KBM-7 (cell line): ENCODE measurements around the gene MEG3.
"Not testable (repeated sequence)": the region's sequence is repeated elsewhere in the genome, so short reads cannot be mapped to it uniquely, and the experiment has no call there.

Experiments used
- DNase-seq: peaks from one replicate; pipeline ENCODE4 v3.0.0-alpha.2; 2015
- in situ Hi-C: fragments of 300-500 bp; cut with MboI; formaldehyde crosslinking; loops from 2 replicates; pipeline ENCODE4 v1.14.3; 2020; ENCODE audit warnings: low sequenced_read_pairs, low pct_unique_long_range_greater_than_20kb, mixed read lengths

The MEG3 gene

GRCh38 chr14:100787659-100788058 lies 38.3 kb upstream of the MEG3 start:
- in situ Hi-C loops = no loop called here

GRCh38 chr14:100788517-100788916 lies 37.4 kb upstream of the MEG3 start:
- peak; percentile 53 for DNase-seq
- in situ Hi-C loops = no loop called here

More at GRCh38 chr14:100787659-100788058, 38.3 kb upstream of the MEG3 start:
- no peak for DNase-seq

GRCh38 chr14:100788942-100789341 lies 37.0 kb upstream of the MEG3 start:
- in situ Hi-C loops = no loop called here
- no peak for DNase-seq

- in situ Hi-C loops = no loop called here
- no peak for DNase-seq
These were observed 36.2 kb upstream of the MEG3 start for GRCh38 chr14:100789460-100790417.

GRCh38 chr14:100790502-100791347 lies 35.2 kb upstream of the MEG3 start:
- no peak for DNase-seq
- in situ Hi-C loops = no loop called here

GRCh38 chr14:100791348-100791735 lies 34.6 kb upstream of the MEG3 start:
- no peak for DNase-seq
- in situ Hi-C loops = no loop called here

GRCh38 chr14:100791995-100792394 lies 33.9 kb upstream of the MEG3 start:
- DNase-seq = no peak
- in situ Hi-C loops = no loop called here

GRCh38 chr14:100796946-100797345 lies 29.0 kb upstream of the MEG3 start:
- DNase-seq = no peak
- in situ Hi-C loops = no loop called here

- no peak for DNase-seq
These were observed 25.9 kb upstream of the MEG3 start for GRCh38 chr14:100800041-100800440.

GRCh38 chr14:100801433-100801832 lies 24.5 kb upstream of the MEG3 start:
- in situ Hi-C loops, DNase-seq: not testable (repeated sequence)

More at GRCh38 chr14:100800041-100800440, 25.9 kb upstream of the MEG3 start:
- in situ Hi-C loops = no loop called here

- in situ Hi-C loops = no loop called here
- no peak for DNase-seq
These were observed 23.7 kb upstream of the MEG3 start for GRCh38 chr14:100802179-100802578.

GRCh38 chr14:100802766-100803165 lies 23.2 kb upstream of the MEG3 start:
- no peak for DNase-seq
- in situ Hi-C loops = no loop called here

- DNase-seq = no peak
- in situ Hi-C loops = no loop called here
These were observed 22.7 kb upstream of the MEG3 start for GRCh38 chr14:100803226-100803625.

- in situ Hi-C loops = no loop called here
- no peak for DNase-seq
These were observed 22.2 kb upstream of the MEG3 start for GRCh38 chr14:100803676-100804075.

- DNase-seq = no peak
- in situ Hi-C loops = no loop called here
These were observed 21.8 kb upstream of the MEG3 start for GRCh38 chr14:100804138-100804537.

- in situ Hi-C loops = no loop called here
- no peak for DNase-seq
These were observed 21.2 kb upstream of the MEG3 start for GRCh38 chr14:100804558-100805309.

GRCh38 chr14:100806386-100806785 lies 19.5 kb upstream of the MEG3 start:
- in situ Hi-C loops = no loop called here
- DNase-seq = no peak

- in situ Hi-C loops = no loop called here
- DNase-seq = no peak
These were observed 18.4 kb upstream of the MEG3 start for GRCh38 chr14:100807496-100807895.

- in situ Hi-C loops = no loop called here
These were observed 17.8 kb upstream of the MEG3 start for GRCh38 chr14:100807979-100808734.

More at GRCh38 chr14:100807979-100808734, 17.8 kb upstream of the MEG3 start:
- DNase-seq = peak; percentile 20
